Neural crest cell (in vitro differentiated cells): ENCODE results near the gene SLC1A7. TPM values are rescaled to one million over a fixed set of nuclear protein-coding genes. Genes with fewer than 3 reads are reported as not detected.
A peak's percentile ranks its signal among the peaks of the same experiment; 100 is the strongest.

Source experiments
- DNase-seq: peaks from one replicate; pipeline ENCODE4 v3.0.0; 2021; ENCODE audit warnings: low read depth, mixed read lengths, low spot score
- H3K27ac Mint-ChIP-seq: one replicate; pipeline ENCODE4 v1.8.0; 2021; ENCODE audit warnings: mild to moderate bottlenecking, mixed read lengths; ENCODE audit not compliant: unreplicated experiment
- H3K27me3 Mint-ChIP-seq: 2 replicates; pipeline ENCODE4 v1.8.0; 2021; ENCODE audit warnings: low read depth, mild to moderate bottlenecking, mixed read lengths
- H3K36me3 Mint-ChIP-seq: 2 replicates; pipeline ENCODE4 v1.8.0; 2021; ENCODE audit warnings: low read depth, mild to moderate bottlenecking, mixed read lengths
- H3K4me1 Mint-ChIP-seq: 2 replicates; pipeline ENCODE4 v1.8.0; 2021; ENCODE audit warnings: mixed read lengths
- H3K4me3 Mint-ChIP-seq: one replicate; pipeline ENCODE4 v1.8.0; 2021; ENCODE audit warnings: mild to moderate bottlenecking, mixed read lengths
- H3K9me3 Mint-ChIP-seq: 2 replicates; pipeline ENCODE4 v1.8.0; 2021; ENCODE audit warnings: mixed read lengths
- CTCF ChIP-seq: fragments of 200-600 bp; sonication (generic); conservative IDR thresholded peaks from 2 replicates; pipeline ENCODE4 v1.5.0; 2021; ENCODE audit warnings: antibody characterized with exemption, mild to moderate bottlenecking
- total RNA-seq: library from RNA; stranded (reverse); gene quantifications from 2 replicates; pipeline ENCODE4 v1.2.1, GENCODE V29; 2021

Gene SLC1A7
- total RNA-seq, 1 donor from 2014 or later = not detected

GRCh38 chr1:53063744-53064515 lies 78.5 kb downstream of the SLC1A7 start:
- TF ChIP-seq CTCF = no peak
- Mint-ChIP-seq H3K4me3 (peak overlapping the region; percentile 77), H3K27me3 (peaks cover 62% of the 10 kb centered on the region), H3K36me3 (no peaks in the 10 kb centered on the region), H3K9me3 (no peaks in the 10 kb centered on the region), H3K27ac (no peak overlapping the region), H3K4me1 (peaks cover 7% of the 10 kb centered on the region)
- no peak for DNase-seq

GRCh38 chr1:53062708-53063591 lies 79.5 kb downstream of the SLC1A7 start:
- Mint-ChIP-seq H3K9me3 (no peaks in the 10 kb centered on the region), H3K4me3 (peak overlapping the region; percentile 77), H3K27me3 (peaks cover 69% of the 10 kb centered on the region), H3K4me1 (peaks cover 7% of the 10 kb centered on the region), H3K27ac (no peak overlapping the region), H3K36me3 (no peaks in the 10 kb centered on the region)
- DNase-seq = no peak
- TF ChIP-seq CTCF = peak; percentile 16

- DNase-seq = no peak
- H3K9me3 Mint-ChIP-seq = no peaks in the 10 kb centered on the region
- peaks cover 7% of the 10 kb centered on the region for H3K4me1 Mint-ChIP-seq
- H3K27ac Mint-ChIP-seq = no peak within 1 kb of the TSS
- H3K27me3 Mint-ChIP-seq = peaks cover 72% of the 10 kb centered on the region
- TF ChIP-seq CTCF = no peak
- H3K4me3 Mint-ChIP-seq = peak within 1 kb of the TSS; percentile 85
- no peaks in the 10 kb centered on the region for H3K36me3 Mint-ChIP-seq
These were observed 80.4 kb downstream of the SLC1A7 start, which contains the start of gene PODN for GRCh38 chr1:53061859-53062707. TSS of gene PODN (plus strand) at chr1:53062213. CDS start at chr1:53069856, 7,643 bp downstream.

GRCh38 chr1:53061123-53061858 lies 81.1 kb downstream of the SLC1A7 start:
- TF ChIP-seq CTCF = no peak
- Mint-ChIP-seq H3K4me3 (peak overlapping the region; percentile 85), H3K27me3 (peaks cover 72% of the 10 kb centered on the region)

More at GRCh38 chr1:53061123-53061858, 81.1 kb downstream of the SLC1A7 start:
- no peak overlapping the region for H3K27ac Mint-ChIP-seq
- H3K9me3 Mint-ChIP-seq = no peaks in the 10 kb centered on the region
- no peaks in the 10 kb centered on the region for H3K36me3 Mint-ChIP-seq
- DNase-seq = no peak
- H3K4me1 Mint-ChIP-seq = peaks cover 7% of the 10 kb centered on the region
